ENCODE data around the gene ADSL. TPM values are rescaled to one million over a fixed set of nuclear protein-coding genes. Genes with fewer than 3 reads are reported as not detected.

ADSL gene
- total RNA-seq, 2 donors from 2014 or later, result 87.1 to 103 TPM

DNA sequence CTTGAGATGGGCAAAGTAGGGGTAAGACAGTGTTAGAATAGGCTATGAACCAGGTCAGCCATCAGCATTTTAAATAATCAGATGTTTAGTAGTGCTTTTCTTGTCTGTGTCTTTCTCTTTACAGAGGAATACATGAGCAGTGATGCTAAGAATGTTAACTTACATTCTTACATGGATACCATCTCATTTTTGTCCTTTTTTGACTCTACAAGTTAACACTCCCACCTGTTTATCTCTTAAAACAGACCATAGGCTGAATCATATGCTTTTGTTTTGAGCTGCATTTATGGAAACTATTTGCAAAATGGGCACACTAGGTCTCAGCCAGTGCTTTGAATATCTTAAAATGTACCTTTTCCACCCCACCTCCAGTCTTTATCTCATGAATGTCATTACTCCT, 25.6 kb upstream of the ADSL start:
- DNase-seq (ENCODE audit: low spot score) (no peak), ATAC-seq (no peak)
- H3K4me1 Mint-ChIP-seq (ENCODE audit: low read depth in 2 of 2), result peaks cover 17 to 18% of the 10 kb centered on the region in 2 donors
- no peaks in the 10 kb centered on the region for H3K9me3 Mint-ChIP-seq
- H3K4me3 Mint-ChIP-seq, result no peak overlapping the region
- H3K27ac Mint-ChIP-seq, result peak overlapping the region in 1 of 2 donors; percentile 6
- no peaks in the 10 kb centered on the region for H3K27me3 Mint-ChIP-seq
- peaks cover 12% of the 10 kb centered on the region for H3K36me3 Mint-ChIP-seq

DNA sequence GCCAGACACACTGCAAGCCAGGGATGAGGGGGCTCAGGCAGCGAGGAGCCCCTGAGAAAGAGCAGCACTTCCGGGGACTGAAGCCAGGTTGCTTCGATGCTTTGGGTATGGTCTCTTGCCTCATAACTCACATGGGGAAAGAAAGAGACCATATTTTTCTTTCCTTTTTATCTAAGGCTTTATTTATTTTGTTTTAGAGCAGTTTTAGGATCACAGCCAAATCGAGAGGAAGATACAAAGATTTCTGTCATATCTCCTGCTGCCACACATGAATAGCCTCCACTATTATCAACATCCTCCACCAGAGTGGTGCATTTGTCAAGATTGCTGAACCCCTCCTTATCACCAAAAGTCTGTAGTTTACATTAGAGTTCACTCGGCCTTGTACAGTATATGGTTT, 24.3 kb upstream of the ADSL start:
- peaks cover 14 to 21% of the 10 kb centered on the region in 2 donors for H3K4me1 Mint-ChIP-seq (ENCODE audit: low read depth in 2 of 2)
- no peak overlapping the region for H3K4me3 Mint-ChIP-seq
- no peaks in the 10 kb centered on the region for H3K9me3 Mint-ChIP-seq
- no peak for DNase-seq (ENCODE audit: low spot score)
- peaks cover 8% of the 10 kb centered on the region for H3K36me3 Mint-ChIP-seq
- H3K27ac Mint-ChIP-seq, result peak overlapping the region in 1 of 2 donors; percentile 7
- no peak for ATAC-seq
- no peaks in the 10 kb centered on the region for H3K27me3 Mint-ChIP-seq

DNA sequence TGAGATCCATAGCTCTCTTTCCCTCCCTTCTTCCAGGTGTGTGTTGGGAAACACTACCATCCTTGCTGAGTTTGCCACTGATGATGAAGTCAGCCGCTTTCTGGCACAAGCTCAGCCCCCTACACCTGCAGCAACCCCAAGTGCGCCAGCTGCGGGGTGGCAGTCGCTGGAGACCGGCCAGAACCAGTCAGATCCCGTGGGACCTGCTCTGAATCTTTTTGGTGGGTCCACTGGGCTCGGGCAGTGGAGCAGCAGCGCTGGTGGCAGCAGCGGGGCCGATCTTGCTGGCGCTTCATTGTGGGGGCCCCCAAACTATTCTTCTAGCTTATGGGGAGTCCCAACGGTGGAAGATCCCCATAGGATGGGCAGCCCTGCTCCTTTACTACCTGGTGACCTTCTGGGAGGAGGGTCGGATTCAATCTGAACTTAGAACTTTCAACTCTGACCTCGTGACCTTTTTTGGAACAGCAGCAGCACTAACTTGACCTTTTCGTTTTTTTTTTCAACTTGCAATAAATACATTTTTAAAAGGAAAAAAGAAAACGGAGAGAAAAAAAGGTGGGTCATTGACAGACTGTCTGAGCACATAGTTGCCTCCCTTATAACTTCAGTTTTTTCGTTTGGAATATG, 23.4 kb upstream of the ADSL start:
- Mint-ChIP-seq H3K9me3 (no peaks in the 10 kb centered on the region), H3K4me3 (no peak overlapping the region), H3K27ac (peak overlapping the region in 1 of 2 donors; percentile 7), H3K4me1 (ENCODE audit: low read depth in 2 of 2) (peaks cover 17 to 22% of the 10 kb centered on the region in 2 donors), H3K36me3 (peaks cover 4% of the 10 kb centered on the region), H3K27me3 (no peaks in the 10 kb centered on the region)
- no peak for DNase-seq (ENCODE audit: low spot score)
- ATAC-seq, result no peak

DNA sequence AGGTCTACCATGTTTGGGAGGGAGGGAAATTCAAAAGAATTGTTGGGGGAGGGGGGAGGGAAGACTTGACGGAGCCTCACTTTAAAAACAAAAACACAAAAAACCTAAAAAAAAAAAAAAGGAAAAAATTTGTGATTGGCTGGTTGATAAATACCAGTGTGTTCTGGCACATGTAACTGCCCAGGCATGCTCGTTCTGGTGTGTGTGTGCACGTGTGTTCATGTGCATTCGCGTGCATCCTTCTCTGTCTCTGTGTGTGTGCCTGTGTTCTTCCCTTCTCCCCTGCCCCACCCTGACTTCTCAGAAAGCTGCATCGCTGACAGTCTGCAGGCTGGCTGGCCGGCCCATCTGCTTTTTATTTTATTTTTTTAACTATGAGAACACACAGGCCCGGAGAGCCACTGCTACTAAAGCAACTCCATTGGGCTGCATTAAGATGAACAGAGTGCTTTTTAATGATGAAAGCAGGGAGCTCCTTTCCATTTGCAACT, 22.6 kb upstream of the ADSL start:
- Mint-ChIP-seq H3K4me1 (ENCODE audit: low read depth in 2 of 2) (peaks cover 17 to 27% of the 10 kb centered on the region in 2 donors), H3K27me3 (no peaks in the 10 kb centered on the region), H3K9me3 (no peaks in the 10 kb centered on the region), H3K36me3 (peaks cover 4% of the 10 kb centered on the region), H3K4me3 (peak overlapping the region; percentile 67), H3K27ac (peak overlapping the region; percentile 74 to 81)
- no peak for DNase-seq (ENCODE audit: low spot score)
- ATAC-seq, result no peak

DNA sequence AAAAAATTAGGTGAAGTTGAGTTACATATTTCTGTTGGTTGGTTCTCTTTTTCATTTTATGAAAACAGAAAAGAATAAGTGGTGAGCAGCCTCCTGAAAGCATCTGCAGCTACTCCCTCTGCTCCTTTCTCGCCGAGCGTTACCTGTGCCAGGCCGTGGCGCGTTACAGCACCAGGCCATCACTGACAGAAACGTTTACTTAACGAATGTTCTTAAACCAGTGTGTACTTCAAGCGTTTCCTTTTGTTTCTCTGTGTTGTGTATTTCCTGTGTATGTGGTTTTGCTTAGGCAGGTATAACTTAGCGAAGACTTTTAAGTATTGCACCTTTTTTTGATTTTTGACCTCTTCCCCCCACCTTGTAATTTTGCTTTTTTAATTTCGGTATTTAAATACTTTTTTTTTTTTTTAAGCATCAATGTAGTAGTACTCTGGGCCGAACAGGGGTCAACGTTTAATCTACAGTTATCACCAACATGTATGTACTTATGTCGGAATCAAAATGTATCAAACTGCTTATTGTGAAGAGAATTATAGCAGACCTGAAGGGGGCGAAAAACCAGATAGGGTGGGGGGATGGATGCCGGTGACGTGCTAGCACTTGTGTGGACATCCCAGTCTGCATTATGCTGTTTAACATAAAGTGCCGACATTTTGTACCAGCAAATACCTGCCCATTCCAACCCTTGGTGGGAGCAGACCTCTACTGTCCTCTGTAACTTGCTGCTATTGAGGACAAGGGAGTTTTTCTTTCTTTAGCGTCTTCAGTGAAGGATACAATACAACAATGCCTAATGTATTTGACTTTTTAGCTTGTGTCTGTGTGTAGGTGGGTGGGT, 21.6 kb upstream of the ADSL start:
- Mint-ChIP-seq H3K4me1 (ENCODE audit: low read depth in 2 of 2) (peaks cover 18 to 29% of the 10 kb centered on the region in 2 donors), H3K27me3 (no peaks in the 10 kb centered on the region), H3K27ac (peak overlapping the region; percentile 74 to 81), H3K36me3 (peaks cover 4% of the 10 kb centered on the region), H3K4me3 (peak overlapping the region; percentile 67), H3K9me3 (no peaks in the 10 kb centered on the region)
- DNase-seq (ENCODE audit: low spot score), result no peak
- ATAC-seq, result peak; percentile 6 to 53

DNA sequence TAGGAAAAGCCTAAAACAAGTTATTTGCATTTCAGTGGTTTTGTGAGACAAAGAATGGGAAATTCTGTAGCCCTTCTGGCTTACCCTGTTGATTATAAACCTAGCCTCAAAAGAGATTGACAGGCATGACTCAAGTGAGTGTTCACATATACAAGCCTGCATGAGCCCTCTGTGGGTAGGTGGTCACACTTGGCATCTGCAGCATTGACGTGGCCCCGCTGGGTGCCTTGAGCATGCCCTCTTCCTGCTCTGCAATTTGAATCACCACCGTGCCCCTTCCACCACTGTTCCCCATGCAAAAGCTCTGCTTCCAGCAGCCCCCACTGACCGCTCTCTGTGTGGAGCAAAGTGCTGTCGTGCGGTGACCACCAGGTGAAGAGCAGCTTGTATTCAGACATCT, 21.0 kb upstream of the ADSL start:
- Mint-ChIP-seq H3K27me3 (no peaks in the 10 kb centered on the region), H3K36me3 (peaks cover 4% of the 10 kb centered on the region), H3K9me3 (no peaks in the 10 kb centered on the region), H3K4me1 (ENCODE audit: low read depth in 2 of 2) (peaks cover 23 to 36% of the 10 kb centered on the region in 2 donors), H3K27ac (peak overlapping the region; percentile 74 to 81), H3K4me3 (peak overlapping the region; percentile 67)
- peak; percentile 83 to 86 for ATAC-seq
- peak; percentile 62 for DNase-seq (ENCODE audit: low spot score)

DNA sequence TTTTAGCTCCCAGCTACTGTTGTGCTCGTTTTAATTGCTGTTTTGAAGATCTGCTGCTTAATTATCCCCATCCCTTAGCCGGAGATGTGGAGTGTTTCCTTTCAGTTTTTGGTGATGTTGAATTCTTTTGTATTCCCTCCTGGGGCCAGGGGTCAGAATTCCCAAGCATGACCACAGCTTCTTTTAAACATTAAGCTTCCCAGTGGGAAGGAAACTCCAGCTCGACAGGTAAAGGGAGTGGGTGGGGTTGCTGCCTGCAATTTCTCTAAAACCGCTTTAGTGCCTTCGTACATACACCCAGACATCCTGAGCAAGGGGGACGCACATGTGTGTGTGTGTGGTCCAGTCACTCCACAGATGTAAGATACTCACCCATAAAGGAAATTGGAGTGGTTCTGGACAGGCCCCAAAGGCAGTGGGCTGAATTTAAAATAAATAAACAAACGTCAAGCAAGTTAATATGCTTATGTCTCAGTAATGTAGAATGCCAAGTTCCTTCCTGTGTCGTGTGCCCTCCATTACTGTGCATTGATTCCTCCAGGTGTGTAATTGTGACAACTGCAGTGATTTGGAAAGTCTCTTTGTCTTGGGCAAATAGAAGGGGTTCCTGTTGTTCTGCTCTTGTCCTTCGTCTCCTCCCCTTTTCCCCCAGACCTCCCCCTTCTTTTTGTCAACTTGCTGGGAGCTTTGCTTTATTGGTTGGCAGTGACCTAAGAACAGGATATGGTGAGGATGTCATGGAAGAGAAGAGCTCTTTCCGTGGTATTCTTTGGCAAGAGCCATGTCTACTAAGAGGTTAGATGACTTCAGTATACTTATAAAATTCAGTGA, 19.2 kb upstream of the ADSL start:
- ATAC-seq (peak in 1 of 2 donors; percentile 16), DNase-seq (ENCODE audit: low spot score) (no peak)
- Mint-ChIP-seq H3K27ac (peak overlapping the region in 1 of 2 donors; percentile 44), H3K4me3 (no peak overlapping the region), H3K36me3 (peaks cover 2% of the 10 kb centered on the region), H3K4me1 (ENCODE audit: low read depth in 2 of 2) (peaks cover 24 to 39% of the 10 kb centered on the region in 2 donors), H3K9me3 (no peaks in the 10 kb centered on the region), H3K27me3 (no peaks in the 10 kb centered on the region)

DNA sequence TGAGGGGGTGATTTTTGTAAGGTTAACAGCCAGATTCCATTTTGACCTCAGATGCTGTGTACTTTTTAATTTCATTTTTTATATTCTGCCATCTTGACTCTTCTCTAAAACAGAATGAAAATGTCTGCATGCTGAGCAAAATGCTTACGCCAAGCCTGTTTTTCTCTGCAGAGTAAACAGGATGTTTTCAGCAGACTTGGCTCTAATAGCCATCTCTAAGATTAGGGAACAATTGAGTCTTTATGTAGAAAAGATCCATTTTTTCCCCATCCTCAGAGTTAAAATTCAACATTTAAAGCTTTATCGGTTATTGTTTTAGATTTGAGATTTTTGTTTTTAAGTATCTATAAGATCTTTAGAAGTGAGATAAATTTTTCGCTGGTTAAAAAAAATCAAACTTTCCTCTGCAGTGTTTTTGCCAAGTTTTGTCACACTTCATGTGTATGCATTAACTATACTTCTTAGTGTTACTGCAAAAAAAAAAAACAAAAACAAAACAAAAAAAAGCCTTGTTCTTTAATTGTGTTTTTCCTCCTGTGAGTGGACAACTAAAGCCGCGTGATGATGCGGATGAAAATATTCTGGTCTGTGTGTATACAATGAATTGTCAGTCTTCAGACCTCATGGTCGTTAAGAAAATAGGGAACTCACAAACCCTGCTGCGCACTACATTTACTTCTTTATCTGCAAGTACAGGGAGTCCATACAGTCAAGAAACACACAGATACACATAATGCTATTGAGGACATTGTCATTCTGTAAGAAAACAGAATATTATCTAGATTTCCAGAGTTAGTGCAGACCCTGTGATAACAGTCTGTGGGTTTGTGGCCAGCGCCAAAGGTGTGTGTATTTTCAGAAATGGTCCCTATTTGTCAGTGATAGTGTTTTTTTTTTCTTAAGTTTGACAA, 17.5 kb upstream of the ADSL start:
- H3K9me3 Mint-ChIP-seq, result no peaks in the 10 kb centered on the region
- ATAC-seq, result no peak
- no peaks in the 10 kb centered on the region for H3K36me3 Mint-ChIP-seq
- H3K27me3 Mint-ChIP-seq, result no peaks in the 10 kb centered on the region
- peaks cover 27 to 46% of the 10 kb centered on the region in 2 donors for H3K4me1 Mint-ChIP-seq (ENCODE audit: low read depth in 2 of 2)
- H3K4me3 Mint-ChIP-seq, result no peak overlapping the region
- DNase-seq (ENCODE audit: low spot score), result no peak
- peak overlapping the region in 1 of 2 donors; percentile 17 for H3K27ac Mint-ChIP-seq

DNA sequence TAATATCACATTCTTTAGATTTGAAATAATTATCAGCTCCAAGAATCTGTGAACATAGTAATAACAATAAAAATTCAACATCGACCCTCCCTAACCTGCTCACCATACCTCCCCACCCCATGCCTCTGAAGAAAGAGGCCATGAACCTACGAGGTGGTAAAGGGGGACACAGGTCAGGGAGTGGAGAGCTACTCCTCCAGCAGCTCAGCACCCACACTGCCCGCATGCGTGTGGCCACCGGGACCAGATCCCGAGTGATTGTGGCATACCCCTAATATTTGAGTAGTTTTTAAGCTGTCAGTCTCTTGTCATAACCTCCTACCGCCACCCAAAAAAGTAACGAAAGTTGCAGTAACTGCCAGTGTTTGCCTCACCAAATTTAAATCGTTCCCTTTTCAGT, 16.8 kb upstream of the ADSL start:
- Mint-ChIP-seq H3K4me3 (no peak overlapping the region), H3K4me1 (ENCODE audit: low read depth in 2 of 2) (peaks cover 26 to 41% of the 10 kb centered on the region in 2 donors), H3K36me3 (no peaks in the 10 kb centered on the region), H3K9me3 (no peaks in the 10 kb centered on the region), H3K27me3 (no peaks in the 10 kb centered on the region), H3K27ac (peak overlapping the region; percentile 28 to 72)
- ATAC-seq (no peak), DNase-seq (ENCODE audit: low spot score) (no peak)

DNA sequence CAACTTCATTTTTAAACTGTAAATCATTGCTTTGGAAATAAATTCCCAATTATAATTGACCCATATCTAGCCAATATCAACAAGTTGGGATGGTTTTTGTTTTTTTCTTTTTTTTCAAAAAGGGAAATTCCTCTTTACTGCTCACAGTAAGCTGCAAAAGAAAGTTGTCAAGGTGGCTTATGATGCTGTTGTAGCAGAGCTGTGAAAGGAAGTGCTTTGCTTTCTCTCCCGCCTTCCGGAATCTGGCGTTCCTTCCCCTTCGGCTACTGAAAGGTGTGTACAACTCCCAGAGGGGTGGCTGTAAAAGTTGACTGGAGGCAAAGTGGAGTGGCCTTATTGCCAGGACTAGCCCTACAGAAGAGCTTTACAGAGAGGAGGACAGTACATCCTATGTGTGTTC, 16.2 kb upstream of the ADSL start:
- Mint-ChIP-seq H3K4me1 (ENCODE audit: low read depth in 2 of 2) (peaks cover 25 to 40% of the 10 kb centered on the region in 2 donors), H3K27me3 (no peaks in the 10 kb centered on the region), H3K4me3 (no peak overlapping the region), H3K27ac (peak overlapping the region; percentile 28 to 72), H3K36me3 (no peaks in the 10 kb centered on the region), H3K9me3 (no peaks in the 10 kb centered on the region)
- DNase-seq (ENCODE audit: low spot score) (no peak), ATAC-seq (no peak)

DNA sequence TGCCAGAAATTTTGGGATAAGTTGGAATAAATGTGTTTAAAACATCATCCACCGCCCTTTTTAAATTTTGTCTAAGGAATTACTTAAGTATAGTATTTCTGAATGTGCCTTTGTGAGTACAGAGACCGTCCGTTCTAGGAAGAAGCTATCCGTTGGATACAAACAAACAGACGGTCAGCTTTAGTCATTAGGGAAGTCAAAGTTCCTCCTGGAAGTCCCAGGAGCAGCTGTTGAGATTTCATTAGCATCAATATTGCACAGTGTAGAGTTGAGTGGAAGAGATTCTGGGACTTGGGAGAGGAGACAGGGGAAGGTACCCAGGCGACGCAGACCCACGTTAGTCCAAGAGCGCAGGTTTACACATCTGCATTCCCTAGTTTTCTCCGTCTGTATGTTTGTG, 15.7 kb upstream of the ADSL start:
- no peaks in the 10 kb centered on the region for H3K9me3 Mint-ChIP-seq
- ATAC-seq, result no peak
- no peaks in the 10 kb centered on the region for H3K27me3 Mint-ChIP-seq
- H3K27ac Mint-ChIP-seq, result peak overlapping the region; percentile 28 to 72
- H3K36me3 Mint-ChIP-seq, result no peaks in the 10 kb centered on the region
- H3K4me1 Mint-ChIP-seq (ENCODE audit: low read depth in 2 of 2), result peaks cover 20 to 37% of the 10 kb centered on the region in 2 donors
- DNase-seq (ENCODE audit: low spot score), result no peak
- no peak overlapping the region for H3K4me3 Mint-ChIP-seq

DNA sequence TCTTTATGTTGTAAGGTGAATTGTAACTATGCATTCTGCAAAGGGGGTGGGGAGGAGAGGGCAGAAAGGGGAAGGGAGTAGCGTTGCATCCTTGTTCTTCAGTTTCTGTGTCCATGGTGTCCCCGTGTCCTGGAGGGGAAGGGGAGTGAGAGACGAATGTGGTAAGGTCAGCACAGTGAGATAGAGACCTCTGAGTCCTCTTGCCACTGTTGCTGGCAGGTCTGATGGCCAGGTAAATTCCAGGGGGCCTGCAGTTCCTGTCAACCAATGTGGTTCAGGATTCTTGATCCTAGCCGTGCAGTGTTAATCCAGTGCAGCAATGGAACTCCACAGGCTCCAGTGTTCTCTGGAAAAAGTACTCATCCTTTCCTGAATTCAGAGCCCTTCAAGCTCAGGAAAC, 14.6 kb upstream of the ADSL start:
- Mint-ChIP-seq H3K9me3 (no peaks in the 10 kb centered on the region), H3K36me3 (no peaks in the 10 kb centered on the region), H3K27ac (peak overlapping the region in 1 of 2 donors; percentile 42), H3K4me1 (ENCODE audit: low read depth in 2 of 2) (peaks cover 25 to 45% of the 10 kb centered on the region in 2 donors), H3K27me3 (no peaks in the 10 kb centered on the region), H3K4me3 (no peak overlapping the region)
- DNase-seq (ENCODE audit: low spot score) (no peak), ATAC-seq (no peak)

Data from natural killer cell treated with Interleukin-12 subunit alpha and Interleukin-12 subunit beta and Interleukin-15 and Interleukin-18, amount 100 ng/mL, for 72 hours (primary cell).